H1 (cell line): ENCODE measurements around the gene CTSH. TPM values are rescaled to one million over a fixed set of nuclear protein-coding genes. Genes with fewer than 3 reads are reported as not detected.

Experiments used
- CTCF ChIA-PET: fragments of 300-600 bp; sonication (Branson Sonifier 250); formaldehyde crosslinking; loops from one replicate; lab custom pipeline; 2021; ENCODE audit not compliant: partially characterized antibody; lab: Charles Lee
- POLR2A ChIA-PET: fragments of 300-600 bp; sonication (Branson Sonifier 250); formaldehyde crosslinking; loops from one replicate; lab custom pipeline; 2021; ENCODE audit warnings: inconsistent platforms; ENCODE audit not compliant: partially characterized antibody; lab: Charles Lee
- DNase-seq, 2 experiments: peaks; one replicate each; pipeline versions ENCODE4 v3.0.0 to v3.0.0-alpha.2; 2010 to 2022; ENCODE audit warnings: low spot score in 2 of 2, low read depth in 1 of 2, mixed read lengths in 1 of 2
- FAIRE-seq: peaks from 2 replicates; lab custom pipeline; 2011; peaks lifted over from hg19 to GRCh38; lab: Jason Lieb, UNC
- H2AFZ ChIP-seq: 2 replicates; pipeline ENCODE4 v1.8.1; 2012; ENCODE audit warnings: low read length, inconsistent platforms
- H2AK5ac ChIP-seq: 2 replicates; pipeline ENCODE4 v1.6.1; 2013; ENCODE audit warnings: low read depth, low read length
- H2BK120ac ChIP-seq: replicated peaks from 2 replicates; pipeline ENCODE3; 2013; ENCODE audit warnings: low read depth, low read length, inconsistent platforms
- H2BK12ac ChIP-seq: 2 replicates; pipeline ENCODE4 v1.6.1; 2013; ENCODE audit warnings: low read depth, low read length
- H2BK15ac ChIP-seq: 2 replicates; pipeline ENCODE4 v1.6.1; 2013; ENCODE audit warnings: low read length
- H2BK20ac ChIP-seq: 2 replicates; pipeline ENCODE4 v1.6.1; 2013; ENCODE audit warnings: low read length
- H2BK5ac ChIP-seq: 2 replicates; pipeline ENCODE4 v1.6.1; 2013; ENCODE audit warnings: low read depth, low read length
- H3K14ac ChIP-seq: 2 replicates; pipeline ENCODE4 v1.6.1; 2013; ENCODE audit warnings: inconsistent platforms; ENCODE audit not compliant: insufficient read length
- H3K18ac ChIP-seq: 2 replicates; pipeline ENCODE4 v1.6.1; 2013; ENCODE audit warnings: low read length; ENCODE audit errors: extremely low read depth
- H3K23ac ChIP-seq: 2 replicates; pipeline ENCODE4 v1.6.1; 2013; ENCODE audit warnings: inconsistent platforms; ENCODE audit not compliant: insufficient read length
- H3K23me2 ChIP-seq: 2 replicates; pipeline ENCODE4 v1.6.1; 2013; ENCODE audit warnings: low read depth, low read length
- H3K27ac ChIP-seq: 2 replicates; pipeline ENCODE4 v1.6.1; 2011; ENCODE audit warnings: low read depth, low read length, inconsistent platforms
- H3K27me3 ChIP-seq, 4 experiments: replicated peaks in 1 of 4; 1 replicate in 1 of 4; 2 replicates in 3 of 4; pipeline versions ENCODE4 v1.6.1 to v1.8.1; 2011 to 2013; ENCODE audit warnings: low read length in 3 of 4, mild to moderate bottlenecking in 3 of 4, inconsistent platforms in 2 of 4, mixed read lengths in 2 of 4, moderate library complexity in 1 of 4; ENCODE audit not compliant: control insufficient read depth in 3 of 4, insufficient read depth in 3 of 4; ENCODE audit errors: extremely low read depth in 1 of 4
- H3K36me3 ChIP-seq, 4 experiments: 2 replicates each; pipeline versions ENCODE4 v1.6.1 to v1.8.1; 2011 to 2013; ENCODE audit warnings: mild to moderate bottlenecking in 4 of 4, low read length in 3 of 4, moderate library complexity in 2 of 4, control low read depth in 1 of 4, inconsistent platforms in 1 of 4; ENCODE audit not compliant: insufficient read depth in 4 of 4, control insufficient read depth in 2 of 4
- H3K4ac ChIP-seq: replicated peaks from 2 replicates; pipeline ENCODE3; 2013; ENCODE audit warnings: low read length, low read depth, mixed read lengths, inconsistent platforms; ENCODE audit not compliant: insufficient read length
- H3K4me1 ChIP-seq, 4 experiments: replicated peaks in 1 of 4; 1 replicate in 1 of 4; 2 replicates in 3 of 4; pipeline versions ENCODE4 v1.6.1 to v1.8.1; 2011 to 2013; ENCODE audit warnings: low read length in 3 of 4, inconsistent platforms in 2 of 4, mixed read lengths in 1 of 4; ENCODE audit not compliant: insufficient read depth in 4 of 4, control insufficient read depth in 3 of 4
- H3K4me2 ChIP-seq, 2 experiments: 2 replicates each; pipeline versions ENCODE4 v1.6.1 to v1.8.1; 2011 to 2013; ENCODE audit warnings: low read depth in 2 of 2, low read length in 2 of 2, control low read depth in 1 of 2, inconsistent platforms in 1 of 2, mild to moderate bottlenecking in 1 of 2; ENCODE audit not compliant: insufficient read depth in 1 of 2
- H3K4me3 ChIP-seq, 4 experiments: fragments of 200-600, 300-600 bp in 1 of 4; sonication (generic), shearing (Covaris generic), sonication (Bioruptor Twin) in 1 of 4; 2 replicates each; pipeline versions ENCODE4 v1.5.1 to v1.8.1; 2011 to 2016; ENCODE audit warnings: low read length in 4 of 4, low read depth in 3 of 4, control low read depth in 2 of 4, inconsistent platforms in 2 of 4, mild to moderate bottlenecking in 2 of 4, mixed read lengths in 1 of 4, moderate library complexity in 1 of 4; ENCODE audit not compliant: insufficient read depth in 2 of 4; ENCODE audit errors: extremely low read depth in 1 of 4
- H3K56ac ChIP-seq: replicated peaks from 2 replicates; pipeline ENCODE3; 2013; ENCODE audit warnings: low read depth, mild to moderate bottlenecking, mixed read lengths, low read length, inconsistent platforms; ENCODE audit not compliant: insufficient read length
- H3K79me1 ChIP-seq: 2 replicates; pipeline ENCODE4 v1.6.1; 2013; ENCODE audit warnings: low read depth, low read length, control low read depth
- H3K79me2 ChIP-seq, 2 experiments: 2 replicates each; pipeline versions ENCODE4 v1.6.1 to v1.8.1; 2012 to 2013; ENCODE audit warnings: low read length in 2 of 2, mild to moderate bottlenecking in 2 of 2, inconsistent platforms in 1 of 2; ENCODE audit not compliant: insufficient read depth in 2 of 2, control insufficient read depth in 1 of 2
- H3K9ac ChIP-seq, 4 experiments: replicated peaks in 1 of 4; 1 replicate in 1 of 4; 2 replicates in 3 of 4; pipeline versions ENCODE4 v1.6.1 to v1.8.1; 2011 to 2013; ENCODE audit warnings: low read depth in 3 of 4, low read length in 3 of 4, control low read depth in 2 of 4, mild to moderate bottlenecking in 2 of 4, moderate library complexity in 2 of 4, inconsistent platforms in 1 of 4; ENCODE audit errors: extremely low read depth in 1 of 4
- H3K9me3 ChIP-seq, 2 experiments: 2 replicates each; pipeline versions ENCODE4 v1.6.1 to v1.8.1; 2012 to 2013; ENCODE audit warnings: mild to moderate bottlenecking in 2 of 2, moderate library complexity in 2 of 2, control low read depth in 1 of 2, inconsistent platforms in 1 of 2, low read depth in 1 of 2, low read length in 1 of 2, mixed read lengths in 1 of 2; ENCODE audit not compliant: insufficient read depth in 2 of 2
- H4K20me1 ChIP-seq, 2 experiments: replicated peaks in 1 of 2; 2 replicates each; pipeline versions ENCODE3 to v1.8.1; 2011 to 2013; ENCODE audit warnings: inconsistent platforms in 2 of 2, low read length in 2 of 2, mild to moderate bottlenecking in 1 of 2; ENCODE audit not compliant: insufficient read depth in 2 of 2, control insufficient read depth in 1 of 2
- H4K5ac ChIP-seq: 2 replicates; pipeline ENCODE4 v1.6.1; 2013; ENCODE audit warnings: low read length, low read depth, mixed read lengths, inconsistent platforms; ENCODE audit not compliant: insufficient read length
- H4K8ac ChIP-seq: 2 replicates; pipeline ENCODE4 v1.8.0; 2013; ENCODE audit warnings: mild to moderate bottlenecking, moderate library complexity, low read length, inconsistent platforms; ENCODE audit not compliant: insufficient read depth; ENCODE audit errors: extremely low read depth
- H4K91ac ChIP-seq: replicated peaks from 2 replicates; pipeline ENCODE3; 2013; ENCODE audit warnings: low read length, mixed read lengths, inconsistent platforms; ENCODE audit not compliant: insufficient read length
- CBX5 ChIP-seq: fragments of 300-800, 300-1000 bp; sonication (generic); IDR thresholded peaks from 2 replicates; pipeline ENCODE4 v1.7.1; 2016; ENCODE audit warnings: antibody characterized with exemption, low read length, low read depth
- CHD2 ChIP-seq: IDR thresholded peaks from 2 replicates; pipeline ENCODE4 v1.6.1; 2012; ENCODE audit warnings: low read length, improper control_type of control experiment
- HDAC2 ChIP-seq, 2 experiments: fragments of 300-600 bp in 1 of 2; sonication (generic) in 1 of 2; IDR thresholded peaks; 2 replicates each; pipeline ENCODE4 v1.6.1; 2011 to 2012; ENCODE audit warnings: low read depth in 2 of 2, low read length in 2 of 2, mild to moderate bottlenecking in 2 of 2, moderate library complexity in 2 of 2, borderline replicate concordance in 1 of 2, inconsistent platforms in 1 of 2
- KDM5A ChIP-seq: fragments of 200-600 bp; IDR thresholded peaks from 2 replicates; pipeline ENCODE4 v1.7.1; 2012; ENCODE audit warnings: mild to moderate bottlenecking, low read length, inconsistent platforms, mixed read lengths
- RNF2 ChIP-seq: fragments of 200-900, 300-1000 bp; sonication (generic); IDR thresholded peaks from 2 replicates; pipeline ENCODE4 v1.7.1; 2016; ENCODE audit warnings: borderline replicate concordance, low read depth, mild to moderate bottlenecking, antibody characterized with exemption, low read length; ENCODE audit not compliant: poor library complexity, severe bottlenecking; ENCODE audit errors: missing control alignments
- SAP30 ChIP-seq: fragments of 300-600 bp; sonication (generic); IDR thresholded peaks from 2 replicates; pipeline ENCODE4 v1.7.1; 2012; ENCODE audit warnings: low read length, moderate library complexity, mild to moderate bottlenecking, inconsistent platforms; ENCODE audit not compliant: insufficient read depth, insufficient replicate concordance
- SIX5 ChIP-seq: IDR thresholded peaks from 2 replicates; pipeline ENCODE4 v1.6.1; 2011; ENCODE audit warnings: mild to moderate bottlenecking, low read depth, low read length
- TBP ChIP-seq: IDR thresholded peaks from 2 replicates; pipeline ENCODE4 v1.6.1; 2011; ENCODE audit warnings: low read depth, low read length, improper control_type of control experiment
- WGBS, 2 experiments: shearing (Covaris generic) in 1 of 2; methylation state at CpG; one replicate each; pipeline versions ENCODE4 v1.1.6 to v1.1.7; 2013 to 2015; ENCODE audit warnings: low lambda C conversion rate in 2 of 2, mixed read lengths in 2 of 2, inconsistent platforms in 1 of 2, low coverage in 1 of 2, missing lambda C conversion rate in 1 of 2; ENCODE audit not compliant: insufficient replicate concordance in 2 of 2, insufficient coverage in 1 of 2, insufficient read length in 1 of 2; ENCODE audit errors: extremely low coverage in 1 of 2, missing lambda C conversion rate in 1 of 2; 5-methylcytosine and 5-hydroxymethylcytosine counted together
- polyA plus RNA-seq, 7 experiments: library from polyadenylated mRNA; depleted of rRNA in 3 of 7; stranded (reverse) in 5 of 7; unstranded in 2 of 7; fragments of >200 nt in 5 of 7; fragments of 200-250 nt in 2 of 7; gene quantifications; 1 replicate in 5 of 7; 2 replicates in 1 of 7; 4 replicates in 1 of 7; pipeline versions ENCODE4 v1.2.1 to v1.2.3, GENCODE V29; 2011 to 2013; ENCODE audit warnings: missing spikeins in 2 of 7, mixed read lengths in 2 of 7
- total RNA-seq: library from RNA; stranded (reverse); fragmentation: NEBNext Ultra II Directional; extraction: Animal tissue kit (Norgen Biotek cat#: 25700); gene quantifications from 2 replicates; pipeline ENCODE4 v1.2.1, GENCODE V29; 2021
- TF ChIP-seq, protein P1 (sequence below): IDR thresholded peaks from 2 replicates; pipeline ENCODE4 v1.6.1; 2011; ENCODE audit warnings: low read depth, mild to moderate bottlenecking, low read length; ENCODE audit not compliant: insufficient read depth
- TF ChIP-seq, protein P2 (sequence below): IDR thresholded peaks from 2 replicates; pipeline ENCODE4 v1.6.1; 2012; ENCODE audit warnings: low read length, inconsistent platforms

Gene CTSH
- total and polyA plus RNA-seq, 2 of the 8 experiments (the other 6 are each of a cell fraction or from before 2014, with no cell fraction given), result 34.0 to 36.8 TPM

DNA sequence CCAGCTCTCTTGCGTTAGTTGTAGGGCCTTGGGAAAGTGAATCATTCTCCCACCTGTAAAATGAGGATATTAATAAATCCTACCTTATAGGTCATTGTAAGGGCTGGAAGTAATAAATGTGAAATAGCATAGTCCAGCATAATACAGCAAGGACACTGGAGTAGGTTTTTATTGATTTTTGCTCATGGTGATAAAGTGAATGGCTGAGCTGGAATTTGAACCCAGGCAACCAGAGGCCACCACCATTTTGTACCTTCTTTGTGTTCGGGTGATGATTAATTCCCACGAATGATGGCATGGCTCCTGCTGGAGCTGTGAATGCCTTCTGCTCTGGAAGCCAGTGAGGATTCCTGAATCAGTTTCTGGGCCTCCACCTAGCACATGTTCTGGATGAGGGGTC is 31.8 kb downstream of the CTSH start:
- Histone ChIP-seq H4K91ac (no peak overlapping the region), H2AFZ (no peak overlapping the region), H2BK5ac (no peak overlapping the region), H3K4ac (no peak overlapping the region), H3K23me2 (no peaks in the 10 kb centered on the region), H3K36me3 (peaks cover 0 to 16% (median 3%) of the 10 kb centered on the region in 4 experiments; a peak in 4 of 8 replicates), H3K56ac (no peak overlapping the region), H3K27me3 (no peaks in the 10 kb centered on the region), H2BK20ac (no peak overlapping the region), H3K27ac (no peak overlapping the region), H3K4me3 (no peak overlapping the region), H3K9ac (no peak overlapping the region), H2BK15ac (no peak overlapping the region), H4K20me1 (peaks cover 1 to 12% of the 10 kb centered on the region in 2 experiments), H3K79me2 (no peaks in the 10 kb centered on the region; a peak in 1 of 4 replicates), H3K18ac (no peak overlapping the region), H3K14ac (no peak overlapping the region), H3K4me2 (no peak overlapping the region), H3K23ac (no peak overlapping the region), H2AK5ac (no peak overlapping the region), H2BK120ac (no peak overlapping the region), H3K79me1 (peaks cover 5% of the 10 kb centered on the region; the same call in 1 of the 2 replicates), H4K8ac (no peak overlapping the region), H4K5ac (no peak overlapping the region), H3K4me1 (peaks cover 0 to 3% (median 1%) of the 10 kb centered on the region in 4 experiments; a peak in 2 of 7 replicates), H3K9me3 (no peaks in the 10 kb centered on the region), H2BK12ac (no peak overlapping the region)
- TF ChIP-seq CHD2, result no peak
- TF ChIP-seq, protein P1, sequence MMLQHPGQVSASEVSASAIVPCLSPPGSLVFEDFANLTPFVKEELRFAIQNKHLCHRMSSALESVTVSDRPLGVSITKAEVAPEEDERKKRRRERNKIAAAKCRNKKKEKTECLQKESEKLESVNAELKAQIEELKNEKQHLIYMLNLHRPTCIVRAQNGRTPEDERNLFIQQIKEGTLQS, result no peak
- TF ChIP-seq RNF2, result no peak
- TF ChIP-seq SIX5, result no peak
- no peak for TF ChIP-seq CBX5
- TF ChIP-seq, protein P2, sequence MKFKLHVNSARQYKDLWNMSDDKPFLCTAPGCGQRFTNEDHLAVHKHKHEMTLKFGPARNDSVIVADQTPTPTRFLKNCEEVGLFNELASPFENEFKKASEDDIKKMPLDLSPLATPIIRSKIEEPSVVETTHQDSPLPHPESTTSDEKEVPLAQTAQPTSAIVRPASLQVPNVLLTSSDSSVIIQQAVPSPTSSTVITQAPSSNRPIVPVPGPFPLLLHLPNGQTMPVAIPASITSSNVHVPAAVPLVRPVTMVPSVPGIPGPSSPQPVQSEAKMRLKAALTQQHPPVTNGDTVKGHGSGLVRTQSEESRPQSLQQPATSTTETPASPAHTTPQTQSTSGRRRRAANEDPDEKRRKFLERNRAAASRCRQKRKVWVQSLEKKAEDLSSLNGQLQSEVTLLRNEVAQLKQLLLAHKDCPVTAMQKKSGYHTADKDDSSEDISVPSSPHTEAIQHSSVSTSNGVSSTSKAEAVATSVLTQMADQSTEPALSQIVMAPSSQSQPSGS, result no peak
- TF ChIP-seq HDAC2 (IDR thresholded peaks at IDR 0.05; ENCODE audit: borderline replicate concordance in 1 of 2, low read depth in 2 of 2, low read length in 2 of 2), result no peak
- no peak for TF ChIP-seq SAP30
- no peak for TF ChIP-seq KDM5A
- no peak for TF ChIP-seq TBP
- CTCF ChIA-PET, result interaction anchor here (1.2 to 11.2 kb wide), 12 partner anchors 9 to 294 kb away, joined by 3 to 171 read pairs (median 10); no protein-coding TSS in a partner anchor
- DNase-seq (no peak), FAIRE-seq (no peak)
- POLR2A ChIA-PET, result interaction anchor here (0.9 kb wide), 1 partner anchor 30 kb away, joined by 3 read pairs; no protein-coding TSS in a partner anchor
- 89% methylated on average over 3 of the region's 3 CpGs; no CpG with 5 or more reads in 1 of the 2 experiments for WGBS, 2 experiments
